Measurements from ENCODE around the gene CFAP410. TPM values are rescaled to one million over a fixed set of nuclear protein-coding genes. Genes with fewer than 3 reads are reported as not detected.

The CFAP410 gene
- total RNA-seq, 1 donor from 2014 or later = 14.2 TPM

DNA sequence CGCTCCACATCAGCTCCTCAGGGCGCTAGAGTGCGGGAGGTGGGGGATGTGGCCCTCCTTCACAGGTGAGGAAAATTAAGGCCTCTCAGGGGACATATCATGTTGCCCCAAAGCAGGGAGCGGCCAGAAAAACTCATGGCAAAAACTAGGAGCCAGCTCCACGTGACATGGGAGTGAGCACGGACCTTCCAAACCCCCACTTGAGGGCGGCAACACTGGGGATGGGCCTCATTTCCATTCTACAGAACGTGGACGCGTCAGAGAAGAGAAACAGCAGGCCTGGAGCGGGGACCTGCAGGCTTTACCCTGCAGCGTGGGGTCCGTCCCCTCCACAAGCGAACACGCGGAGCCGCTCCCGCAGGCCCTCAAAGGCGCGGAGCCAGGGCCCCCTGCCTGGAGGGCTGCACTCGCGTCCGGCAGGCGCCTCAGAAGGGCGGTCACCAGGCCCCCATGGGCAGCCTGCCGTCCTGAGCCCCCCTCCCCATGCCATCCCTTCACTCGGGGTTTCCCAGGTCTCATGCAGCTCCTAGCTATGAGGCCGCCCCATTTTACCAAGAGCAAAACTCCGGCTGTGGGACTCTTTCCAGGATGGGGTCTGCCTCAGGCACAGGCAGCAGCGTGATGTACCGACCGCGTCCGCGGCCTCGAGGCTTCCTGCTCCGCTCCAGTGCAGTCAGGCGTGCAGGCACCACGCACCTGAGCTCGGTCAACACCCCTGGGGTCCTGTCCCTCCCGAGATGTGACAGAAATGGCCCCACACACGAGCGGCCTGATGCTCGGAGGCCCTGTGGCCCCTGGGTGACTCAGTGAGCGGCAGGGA is 5.5 kb downstream of the CFAP410 start:
- Mint-ChIP-seq H3K36me3 (ENCODE audit: low read depth) (no peaks in the 10 kb centered on the region), H3K9me3 (ENCODE audit: low read depth) (no peaks in the 10 kb centered on the region), H3K4me3 (ENCODE audit: unreplicated experiment) (no peak overlapping the region), H3K4me1 (ENCODE audit: low read depth) (peaks cover 15% of the 10 kb centered on the region), H3K27me3 (ENCODE audit: low read depth) (no peaks in the 10 kb centered on the region), H3K27ac (ENCODE audit: unreplicated experiment) (no peak overlapping the region)
- no peak for DNase-seq (ENCODE audit: low spot score)
- TF ChIP-seq, protein P1, sequence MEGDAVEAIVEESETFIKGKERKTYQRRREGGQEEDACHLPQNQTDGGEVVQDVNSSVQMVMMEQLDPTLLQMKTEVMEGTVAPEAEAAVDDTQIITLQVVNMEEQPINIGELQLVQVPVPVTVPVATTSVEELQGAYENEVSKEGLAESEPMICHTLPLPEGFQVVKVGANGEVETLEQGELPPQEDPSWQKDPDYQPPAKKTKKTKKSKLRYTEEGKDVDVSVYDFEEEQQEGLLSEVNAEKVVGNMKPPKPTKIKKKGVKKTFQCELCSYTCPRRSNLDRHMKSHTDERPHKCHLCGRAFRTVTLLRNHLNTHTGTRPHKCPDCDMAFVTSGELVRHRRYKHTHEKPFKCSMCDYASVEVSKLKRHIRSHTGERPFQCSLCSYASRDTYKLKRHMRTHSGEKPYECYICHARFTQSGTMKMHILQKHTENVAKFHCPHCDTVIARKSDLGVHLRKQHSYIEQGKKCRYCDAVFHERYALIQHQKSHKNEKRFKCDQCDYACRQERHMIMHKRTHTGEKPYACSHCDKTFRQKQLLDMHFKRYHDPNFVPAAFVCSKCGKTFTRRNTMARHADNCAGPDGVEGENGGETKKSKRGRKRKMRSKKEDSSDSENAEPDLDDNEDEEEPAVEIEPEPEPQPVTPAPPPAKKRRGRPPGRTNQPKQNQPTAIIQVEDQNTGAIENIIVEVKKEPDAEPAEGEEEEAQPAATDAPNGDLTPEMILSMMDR (IDR thresholded peaks at IDR 0.05) = no peak

- H3K9me3 Mint-ChIP-seq (ENCODE audit: low read depth) = no peaks in the 10 kb centered on the region
- TF ChIP-seq, protein P1 (IDR thresholded peaks at IDR 0.05) = no peak
- H3K27me3 Mint-ChIP-seq (ENCODE audit: low read depth) = no peaks in the 10 kb centered on the region
- no peaks in the 10 kb centered on the region for H3K36me3 Mint-ChIP-seq (ENCODE audit: low read depth)
- no peak for DNase-seq (ENCODE audit: low spot score)
- no peak overlapping the region for H3K4me3 Mint-ChIP-seq (ENCODE audit: unreplicated experiment)
- no peak overlapping the region for H3K27ac Mint-ChIP-seq (ENCODE audit: unreplicated experiment)
- peaks cover 10% of the 10 kb centered on the region for H3K4me1 Mint-ChIP-seq (ENCODE audit: low read depth)
Observed at GRCh38 chr21:44332965-44333364, 6.2 kb downstream of the CFAP410 start.

DNA sequence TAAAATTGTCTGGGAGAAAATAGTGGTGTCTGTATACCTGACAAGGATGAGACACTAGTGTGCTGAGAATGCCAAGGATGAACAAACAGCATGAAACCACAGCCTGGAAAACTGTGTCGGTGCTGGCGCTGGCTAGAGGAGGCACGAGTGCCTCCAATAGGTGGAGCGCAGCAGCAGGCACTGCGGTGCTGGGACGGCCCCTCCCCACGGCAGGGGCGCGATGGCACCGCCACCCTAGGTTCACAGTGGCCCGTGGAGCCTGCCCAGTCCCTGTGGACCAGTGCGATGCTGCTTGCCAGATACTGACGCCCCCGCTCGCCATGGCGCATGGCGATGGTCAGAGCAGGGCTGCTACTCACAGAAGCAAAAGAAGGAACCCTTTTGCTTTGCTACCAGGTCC is 6.8 kb downstream of the CFAP410 start:
- H3K36me3 Mint-ChIP-seq (ENCODE audit: low read depth) = no peaks in the 10 kb centered on the region
- no peak overlapping the region for H3K27ac Mint-ChIP-seq (ENCODE audit: unreplicated experiment)
- TF ChIP-seq, protein P1 (IDR thresholded peaks at IDR 0.05) = no peak
- H3K4me1 Mint-ChIP-seq (ENCODE audit: low read depth) = peaks cover 5% of the 10 kb centered on the region
- no peaks in the 10 kb centered on the region for H3K27me3 Mint-ChIP-seq (ENCODE audit: low read depth)
- H3K4me3 Mint-ChIP-seq (ENCODE audit: unreplicated experiment) = no peak overlapping the region
- no peak for DNase-seq (ENCODE audit: low spot score)
- H3K9me3 Mint-ChIP-seq (ENCODE audit: low read depth) = no peaks in the 10 kb centered on the region

DNA sequence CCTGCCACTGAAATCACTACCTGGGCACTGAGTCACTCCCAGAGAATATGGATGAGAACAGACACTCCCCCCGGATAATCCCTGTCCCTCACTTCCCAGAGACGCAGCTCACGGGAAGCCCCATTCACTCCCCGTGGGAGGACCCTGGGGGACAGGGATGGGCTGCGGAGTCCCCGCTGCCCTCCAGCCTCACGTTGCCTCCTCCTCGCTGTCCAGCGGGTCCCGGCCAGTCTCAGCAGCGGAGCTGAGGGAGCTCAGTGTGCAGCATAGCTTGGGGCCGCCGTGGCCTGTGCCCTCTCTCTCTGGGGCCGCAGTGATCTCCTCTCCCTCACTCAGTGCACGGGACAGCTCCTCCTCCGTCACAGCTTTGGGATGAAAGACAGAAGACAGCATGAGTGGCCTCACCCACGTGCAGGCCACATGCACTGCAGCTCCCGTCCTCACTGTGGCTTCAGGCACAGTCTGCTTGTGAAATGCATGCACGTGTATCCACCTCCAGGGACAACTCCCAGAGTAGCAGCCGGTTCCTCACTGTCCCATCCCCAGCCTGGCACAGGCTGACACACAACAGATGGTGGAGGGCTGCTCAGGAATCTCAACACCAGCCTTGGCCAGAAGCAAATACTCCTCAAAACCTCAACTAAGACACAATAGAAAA is 7.4 kb downstream of the CFAP410 start:
- no peaks in the 10 kb centered on the region for H3K9me3 Mint-ChIP-seq (ENCODE audit: low read depth)
- no peaks in the 10 kb centered on the region for H3K27me3 Mint-ChIP-seq (ENCODE audit: low read depth)
- H3K4me1 Mint-ChIP-seq (ENCODE audit: low read depth) = peaks cover 5% of the 10 kb centered on the region
- peak overlapping the region; percentile 61 for H3K27ac Mint-ChIP-seq (ENCODE audit: unreplicated experiment)
- TF ChIP-seq, protein P1 (IDR thresholded peaks at IDR 0.05) = no peak
- DNase-seq (ENCODE audit: low spot score) = no peak
- no peaks in the 10 kb centered on the region for H3K36me3 Mint-ChIP-seq (ENCODE audit: low read depth)
- no peak overlapping the region for H3K4me3 Mint-ChIP-seq (ENCODE audit: unreplicated experiment)

DNA sequence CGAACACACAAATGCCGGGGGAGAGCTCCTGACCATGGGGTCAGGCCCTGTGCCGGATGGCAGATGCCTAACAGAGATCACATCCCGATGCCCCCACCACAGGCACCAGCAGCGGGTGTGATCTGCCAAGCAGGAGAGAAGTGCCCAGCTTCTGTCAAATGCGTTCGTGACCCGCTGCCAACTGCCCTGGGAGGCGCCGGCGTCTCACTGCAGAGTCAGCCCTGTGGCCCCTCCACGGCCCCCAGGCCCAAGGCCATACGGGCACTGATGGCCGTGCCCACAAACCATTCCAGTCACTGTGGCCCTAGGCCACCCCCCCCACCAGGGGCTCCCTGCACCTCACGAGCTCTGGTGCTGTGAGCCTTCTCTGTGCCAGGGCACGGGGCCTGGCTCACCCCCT is 8.0 kb downstream of the CFAP410 start:
- TF ChIP-seq, protein P1 (IDR thresholded peaks at IDR 0.05) = no peak
- Mint-ChIP-seq H3K27ac (ENCODE audit: unreplicated experiment) (no peak overlapping the region), H3K27me3 (ENCODE audit: low read depth) (no peaks in the 10 kb centered on the region), H3K9me3 (ENCODE audit: low read depth) (no peaks in the 10 kb centered on the region), H3K36me3 (ENCODE audit: low read depth) (no peaks in the 10 kb centered on the region), H3K4me3 (ENCODE audit: unreplicated experiment) (no peak overlapping the region), H3K4me1 (ENCODE audit: low read depth) (peaks cover 5% of the 10 kb centered on the region)
- no peak for DNase-seq (ENCODE audit: low spot score)

Measured in chondrocyte (in vitro differentiated cells).